Liver (tissue), 9 donors: ENCODE measurements around the gene ACAT2. TPM values are rescaled to one million over a fixed set of nuclear protein-coding genes. Genes with fewer than 3 reads are reported as not detected.
"Not testable (repeated sequence)": the region's sequence is repeated elsewhere in the genome, so short reads cannot be mapped to it uniquely, and the experiment has no call there.

Source experiments
- DNase-seq: peaks from one replicate; pipeline ENCODE4 v3.0.0-alpha.2; 2017; ENCODE audit warnings: low spot score
- H3K27ac ChIP-seq, 2 donors: one replicate each; pipeline ENCODE4 v1.7.0; 2013; ENCODE audit warnings: inconsistent platforms in 2 of 2, low read length in 2 of 2, control low read depth in 1 of 2, low read depth in 1 of 2, mild to moderate bottlenecking in 1 of 2
- H3K27me3 ChIP-seq, 4 donors: one replicate each; pipeline versions ENCODE4 v1.6.1 to v1.7.0; 2013; ENCODE audit warnings: low read length in 3 of 4, inconsistent platforms in 1 of 4, mild to moderate bottlenecking in 1 of 4, moderate library complexity in 1 of 4; ENCODE audit not compliant: control insufficient read depth in 4 of 4, insufficient read depth in 4 of 4
- H3K36me3 ChIP-seq, 4 donors: one replicate each; pipeline versions ENCODE4 v1.6.1 to v1.7.0; 2013; ENCODE audit warnings: low read length in 3 of 4, mild to moderate bottlenecking in 3 of 4, low read depth in 1 of 4, moderate library complexity in 1 of 4; ENCODE audit not compliant: control insufficient read depth in 4 of 4, insufficient read depth in 3 of 4
- H3K4me1 ChIP-seq, 4 donors: one replicate each; pipeline versions ENCODE4 v1.6.1 to v1.7.0; 2013; ENCODE audit warnings: low read length in 3 of 4, mild to moderate bottlenecking in 3 of 4, moderate library complexity in 1 of 4; ENCODE audit not compliant: control insufficient read depth in 4 of 4, insufficient read depth in 4 of 4
- H3K4me3 ChIP-seq, 3 donors: one replicate each; pipeline versions ENCODE4 v1.6.1 to v1.7.0; 2013; ENCODE audit warnings: low read length in 3 of 3, control low read depth in 1 of 3, low read depth in 1 of 3, mild to moderate bottlenecking in 1 of 3
- H3K9ac ChIP-seq, 2 donors: one replicate each; pipeline ENCODE4 v1.7.0; 2013; ENCODE audit warnings: low read length in 2 of 2, mild to moderate bottlenecking in 2 of 2, moderate library complexity in 2 of 2, control low read depth in 1 of 2, low read depth in 1 of 2
- H3K9me3 ChIP-seq, 4 donors: one replicate each; pipeline versions ENCODE4 v1.6.1 to v1.7.0; 2013; ENCODE audit warnings: low read length in 3 of 4; ENCODE audit not compliant: control insufficient read depth in 4 of 4
- ATF3 ChIP-seq: IDR thresholded peaks from 2 replicates; pipeline ENCODE4 v1.6.1; 2016; ENCODE audit warnings: antibody characterized with exemption
- CTCF ChIP-seq: fragments of 150-350 bp; IDR thresholded peaks from 2 replicates; pipeline ENCODE4 v1.5.1; 2017; ENCODE audit warnings: improper control_type of control experiment, low read depth, low read length; ENCODE audit not compliant: missing input control
- EGR1 ChIP-seq, 2 donors: IDR thresholded peaks; 2 replicates each; pipeline ENCODE4 v1.6.1; 2016 to 2018; ENCODE audit warnings: antibody characterized with exemption in 2 of 2, low read depth in 2 of 2
- FOXA1 ChIP-seq: IDR thresholded peaks from 2 replicates; pipeline ENCODE4 v1.6.1; 2016; ENCODE audit warnings: antibody characterized with exemption
- FOXA2 ChIP-seq: IDR thresholded peaks from 2 replicates; pipeline ENCODE4 v1.6.1; 2016; ENCODE audit warnings: antibody characterized with exemption
- HNF4A ChIP-seq, 2 donors: conservative IDR thresholded peaks; 2 replicates each; pipeline ENCODE4 v1.6.1; 2016; ENCODE audit warnings: antibody characterized with exemption in 2 of 2, mild to moderate bottlenecking in 2 of 2
- HNF4G ChIP-seq: IDR thresholded peaks from 2 replicates; pipeline ENCODE4 v1.6.1; 2016; ENCODE audit warnings: antibody characterized with exemption
- MAX ChIP-seq: IDR thresholded peaks from 2 replicates; pipeline ENCODE4 v1.6.1; 2016; ENCODE audit warnings: antibody characterized with exemption
- NR2F2 ChIP-seq: IDR thresholded peaks from 2 replicates; pipeline ENCODE4 v1.6.1; 2016; ENCODE audit warnings: antibody characterized with exemption
- RAD21 ChIP-seq, 2 donors: IDR thresholded peaks; 2 replicates each; pipeline ENCODE4 v1.6.1; 2016; ENCODE audit warnings: antibody characterized with exemption in 2 of 2, mild to moderate bottlenecking in 2 of 2
- REST ChIP-seq: IDR thresholded peaks from 2 replicates; pipeline ENCODE4 v1.6.1; 2016; ENCODE audit warnings: antibody characterized with exemption, mild to moderate bottlenecking
- RXRA ChIP-seq, 2 donors: IDR thresholded peaks; 2 replicates each; pipeline ENCODE4 v1.6.1; 2017 to 2018; ENCODE audit warnings: antibody characterized with exemption in 2 of 2, mild to moderate bottlenecking in 1 of 2
- SP1 ChIP-seq: IDR thresholded peaks from 2 replicates; pipeline ENCODE4 v1.6.1; 2018; ENCODE audit warnings: antibody characterized with exemption, mild to moderate bottlenecking
- TAF1 ChIP-seq: conservative IDR thresholded peaks from 2 replicates; pipeline ENCODE4 v1.6.1; 2016; ENCODE audit warnings: antibody characterized with exemption, mild to moderate bottlenecking
- YY1 ChIP-seq: IDR thresholded peaks from 2 replicates; pipeline ENCODE4 v1.6.1; 2016; ENCODE audit warnings: antibody characterized with exemption, mild to moderate bottlenecking
- ZBTB33 ChIP-seq: IDR thresholded peaks from 2 replicates; pipeline ENCODE4 v1.6.1; 2016; ENCODE audit warnings: antibody characterized with exemption
- whole genome bisulfite sequencing: extraction: QIAGEN DNeasy Blood & Tissue Kit; methylation state at CpG from one replicate; pipeline ENCODE4 v1.1.7; 2013; 5-methylcytosine and 5-hydroxymethylcytosine counted together
- polyA plus RNA-seq, 2 donors: library from polyadenylated mRNA; stranded (reverse) in 1 of 2; unstranded in 1 of 2; fragments of 200-250 nt in 1 of 2; fragments of >200 nt in 1 of 2; fragmentation: Nextera tagmentation in 1 of 2; extraction: Ambion mirVana in 1 of 2; gene quantifications; one replicate each; pipeline versions ENCODE4 v1.2.1 to v1.2.3, GENCODE V29; 2013 to 2015
- total RNA-seq, 2 donors: library from RNA; depleted of rRNA; stranded (reverse); fragments of >200 nt; gene quantifications; one replicate each; pipeline ENCODE4 v1.2.3, GENCODE V29; 2014
- donor health status: healthy.
- donor health status: healthy.
- donor health status: healthy.
- donor health status: healthy.
- donor health status: healthy.

The ACAT2 gene
- total and polyA plus RNA-seq, 4 donors = 68.2 to 116 (median 94.2) TPM

- Histone ChIP-seq H3K36me3 (no peaks in the 10 kb centered on the region), H3K4me1 (peaks cover 0 to 6% (median 1%) of the 10 kb centered on the region in 4 donors), H3K9me3 (no peaks in the 10 kb centered on the region), H3K27me3 (no peaks in the 10 kb centered on the region), H3K27ac (no peak overlapping the region), H3K9ac (no peak overlapping the region), H3K4me3 (no peak overlapping the region)
- 96% methylated on average over 7 of the region's 7 CpGs for WGBS
- TF ChIP-seq MAX (no peak), FOXA2 (no peak), HNF4G (no peak), EGR1 (IDR thresholded peaks at IDR 0.05; ENCODE audit: low read depth in 2 of 2) (no peak), RXRA (IDR thresholded peaks at IDR 0.05) (no peak), ATF3 (no peak), CTCF (no peak), RAD21 (IDR thresholded peaks at IDR 0.05) (no peak), FOXA1 (no peak), NR2F2 (no peak), SP1 (no peak), HNF4A (conservative IDR thresholded peaks at IDR 0.05) (no peak), TAF1 (no peak), ZBTB33 (no peak), YY1 (no peak)
- DNase-seq = no peak
Observed at GRCh38 chr6:159719287-159719686, 42.6 kb upstream of the ACAT2 start.

- WGBS = 52% methylated on average over 7 of the region's 7 CpGs
- peak overlapping the region in 1 of 2 donors; percentile 23 for H3K27ac ChIP-seq
- no peak overlapping the region for H3K9ac ChIP-seq
- no peaks in the 10 kb centered on the region for H3K27me3 ChIP-seq
- no peaks in the 10 kb centered on the region for H3K36me3 ChIP-seq
- no peak overlapping the region for H3K4me3 ChIP-seq
- TF ChIP-seq HNF4G = no peak
- TF ChIP-seq YY1 = no peak
- TF ChIP-seq RAD21 (IDR thresholded peaks at IDR 0.05) = peak; percentile 62 to 73
- no peak for TF ChIP-seq TAF1
- no peak for TF ChIP-seq FOXA2
- peak; percentile 43 for TF ChIP-seq CTCF
- TF ChIP-seq RXRA (IDR thresholded peaks at IDR 0.05) = no peak
- TF ChIP-seq ATF3 = no peak
- no peak for TF ChIP-seq REST
- H3K9me3 ChIP-seq = no peaks in the 10 kb centered on the region
- H3K4me1 ChIP-seq = peaks cover 0 to 11% (median 2%) of the 10 kb centered on the region in 4 donors
- no peak for DNase-seq
Observed at GRCh38 chr6:159720708-159721107, 41.1 kb upstream of the ACAT2 start.

GRCh38 chr6:159721981-159722380, 39.9 kb upstream of the ACAT2 start:
- not testable (repeated sequence) for H3K4me3 ChIP-seq, H3K27ac ChIP-seq, H3K27me3 ChIP-seq, H3K9ac ChIP-seq, H3K9me3 ChIP-seq, H3K4me1 ChIP-seq, DNase-seq, H3K36me3 ChIP-seq
- WGBS = 100% methylated on average over 3 of the region's 3 CpGs
